ENCODE measurements around the gene FAM78A. TPM values are rescaled to one million over a fixed set of nuclear protein-coding genes. Genes with fewer than 3 reads are reported as not detected.

Gene FAM78A
- total and polyA plus RNA-seq, 8 donors: 0.85 to 3.5 (median 1.6) TPM; not detected in 1

DNA sequence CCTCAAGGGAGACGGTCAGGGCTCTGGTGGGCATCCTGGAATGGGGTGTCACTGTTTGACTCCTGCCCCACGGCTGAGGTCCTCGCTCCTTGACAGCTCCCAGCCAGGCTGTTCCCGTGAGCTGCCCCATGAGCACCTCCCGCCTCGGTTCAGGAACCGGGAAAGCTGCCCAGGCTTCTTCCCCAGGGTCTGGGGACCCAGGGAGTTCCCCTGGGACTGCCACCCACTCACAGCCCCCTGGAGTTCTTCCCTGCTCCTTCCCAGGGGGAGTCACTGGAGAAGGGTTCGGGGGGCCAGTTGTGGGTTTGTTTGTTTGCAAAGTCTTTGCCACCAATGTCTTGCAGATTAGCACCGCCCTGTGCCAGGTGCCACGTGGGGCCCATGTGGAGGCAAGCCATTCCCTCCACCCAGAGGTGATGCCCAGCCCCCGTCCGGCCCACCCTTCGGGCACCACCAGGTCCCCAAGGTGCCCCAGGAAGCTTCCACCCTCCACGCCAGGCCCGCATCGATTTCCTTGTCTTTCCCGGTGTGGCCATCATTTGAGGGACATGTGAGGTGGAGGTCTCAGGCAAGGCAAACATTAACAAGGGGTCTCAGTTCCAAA, 14.6 kb upstream of the FAM78A start:
- Histone ChIP-seq H3K27ac (no peak overlapping the region), H3K4me3 (peak overlapping the region; percentile 40 to 53 (median 48))

DNA sequence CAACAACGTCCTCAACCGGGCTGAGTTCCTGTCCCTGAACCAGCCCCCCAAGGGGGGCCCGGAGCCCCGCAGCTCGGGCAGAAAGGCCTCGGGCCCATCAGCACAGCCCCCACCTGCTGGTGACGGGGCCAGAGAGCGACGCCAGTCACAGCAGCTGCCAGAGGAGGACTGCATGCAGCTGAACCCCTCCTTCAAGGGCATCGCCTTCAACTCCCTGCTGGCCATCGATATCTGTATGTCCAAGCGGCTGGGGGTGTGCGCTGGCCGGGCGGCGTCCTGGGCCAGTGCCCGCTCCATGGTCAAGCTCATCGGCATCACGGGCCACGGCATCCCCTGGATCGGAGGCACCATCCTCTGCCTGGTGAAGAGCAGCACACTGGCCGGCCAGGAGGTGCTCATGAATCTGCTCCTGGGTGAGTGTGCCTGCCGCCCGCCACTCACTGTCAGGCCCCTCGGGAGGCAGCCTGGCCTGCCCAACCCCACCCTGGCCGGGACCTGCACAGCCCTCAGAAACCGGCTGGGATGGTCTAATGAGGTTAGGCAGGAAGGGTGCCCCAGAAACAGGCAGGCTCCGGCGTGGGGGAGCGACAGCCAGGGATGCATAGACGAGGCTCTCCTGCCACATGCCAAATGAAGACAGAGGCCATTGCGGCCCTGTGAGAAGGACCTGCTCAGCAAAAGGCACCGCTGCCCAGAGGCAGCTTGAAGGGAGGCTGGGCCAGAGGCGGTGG, 13.9 kb upstream of the FAM78A start:
- peaks cover 0 to 22% (median 9%) of the 10 kb centered on the region in 4 donors for H3K4me1 ChIP-seq
- H3K27me3 ChIP-seq: no peaks in the 10 kb centered on the region
- intact Hi-C loops (cut with DNase I; ENCODE audit: low total_unique reads): no loop called here
- H3K36me3 ChIP-seq: no peaks in the 10 kb centered on the region
- TF ChIP-seq CTCF (IDR thresholded peaks at IDR 0.05) (no peak), POLR2A (IDR thresholded peaks at IDR 0.05) (no peak), EP300 (IDR thresholded peaks at IDR 0.05) (no peak), POLR2AphosphoS5 (IDR thresholded peaks at IDR 0.05) (no peak)
- 69 to 81% (median 79%) methylated on average over 15 to 34 of the region's 34 CpGs for WGBS, 5 donors
- peak overlapping the region in 4 of 5 donors; percentile 43 to 73 (median 68) for H3K27ac ChIP-seq
- no peaks in the 10 kb centered on the region for H3K9me3 ChIP-seq
- H3K4me3 ChIP-seq: peak overlapping the region; percentile 40 to 53 (median 48)
- DNase-seq: no peak

More for the DNA sequence above, 14.6 kb upstream of the FAM78A start:
- Histone ChIP-seq H3K36me3 (no peaks in the 10 kb centered on the region), H3K27me3 (no peaks in the 10 kb centered on the region), H3K9me3 (no peaks in the 10 kb centered on the region), H3K4me1 (peaks cover 0 to 22% (median 9%) of the 10 kb centered on the region in 4 donors)
- intact Hi-C loops (cut with DNase I; ENCODE audit: low total_unique reads): no loop called here
- 73 to 90% (median 78%) methylated on average over 10 to 17 of the region's 17 CpGs for WGBS, 5 donors
- no peak for TF ChIP-seq CTCF (IDR thresholded peaks at IDR 0.05)
- TF ChIP-seq EP300 (IDR thresholded peaks at IDR 0.05): no peak
- no peak for TF ChIP-seq POLR2A (IDR thresholded peaks at IDR 0.05)
- TF ChIP-seq POLR2AphosphoS5 (IDR thresholded peaks at IDR 0.05): no peak
- no peak for DNase-seq

- peak within 1 kb of the TSS in 4 of 5 donors; percentile 43 to 73 (median 68) for H3K27ac ChIP-seq
- H3K4me1 ChIP-seq: peaks cover 0 to 22% (median 9%) of the 10 kb centered on the region in 4 donors
- H3K36me3 ChIP-seq: no peaks in the 10 kb centered on the region
- TF ChIP-seq POLR2A (IDR thresholded peaks at IDR 0.05) (no peak), POLR2AphosphoS5 (IDR thresholded peaks at IDR 0.05) (peak in 1 of 3 donors; percentile 7), EP300 (IDR thresholded peaks at IDR 0.05) (no peak)
- DNase-seq: peak in 1 of 2 donors; percentile 76
- WGBS, 5 donors: 56 to 66% (median 59%) methylated on average over 13 to 28 of the region's 28 CpGs
- H3K27me3 ChIP-seq: no peaks in the 10 kb centered on the region
- no peaks in the 10 kb centered on the region for H3K9me3 ChIP-seq
- peak within 1 kb of the TSS; percentile 40 to 53 (median 48) for H3K4me3 ChIP-seq
- intact Hi-C loops (cut with DNase I; ENCODE audit: low total_unique reads): no loop called here
Observed at GRCh38 chr9:131289301-131290035, 13.2 kb upstream of the FAM78A start, which contains the start of gene PLPP7. TSS of gene PLPP7 (plus strand) at chr9:131289723. CDS start at chr9:131289998, 275 bp downstream.

DNA sequence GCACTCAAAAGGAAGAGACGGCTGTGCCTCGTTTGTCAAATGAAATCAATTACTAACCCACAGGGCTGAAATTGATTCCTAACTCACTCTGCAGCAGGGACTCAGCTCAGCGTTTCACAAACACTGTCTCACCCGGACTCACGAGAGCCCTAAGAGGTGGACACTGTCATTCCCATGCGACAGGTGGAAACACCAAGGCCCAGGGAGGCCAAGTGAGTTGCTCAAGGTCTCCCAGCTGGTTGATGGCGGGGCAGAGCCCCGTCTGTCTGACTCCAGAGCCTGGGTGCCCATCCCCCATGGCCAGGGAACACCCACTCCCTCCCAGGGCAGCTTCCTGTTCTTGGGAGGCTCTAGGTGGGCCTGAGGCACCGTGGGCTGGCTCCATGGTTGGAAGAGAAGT, 11.9 kb upstream of the FAM78A start:
- no peak for DNase-seq
- intact Hi-C loops (cut with DNase I; ENCODE audit: low total_unique reads): no loop called here
- Histone ChIP-seq H3K4me1 (peaks cover 0 to 23% (median 7%) of the 10 kb centered on the region in 4 donors), H3K27ac (no peak overlapping the region), H3K4me3 (no peak overlapping the region), H3K36me3 (no peaks in the 10 kb centered on the region), H3K27me3 (peaks cover 0 to 8% (median 2%) of the 10 kb centered on the region in 3 donors), H3K9me3 (no peaks in the 10 kb centered on the region)
- 64 to 84% (median 70%) methylated on average over 7 to 9 of the region's 9 CpGs for WGBS, 5 donors
- TF ChIP-seq CTCF (IDR thresholded peaks at IDR 0.05) (no peak), EP300 (IDR thresholded peaks at IDR 0.05) (no peak), POLR2A (IDR thresholded peaks at IDR 0.05) (no peak), POLR2AphosphoS5 (IDR thresholded peaks at IDR 0.05) (no peak)
